HTR-8/SVneo (cell line): Measurements from ENCODE around the gene GRK1.
"Not testable (repeated sequence)": the region's sequence is repeated elsewhere in the genome, so short reads cannot be mapped to it uniquely, and the experiment has no call there.

Source experiments
- DNase-seq: peaks from one replicate; pipeline ENCODE4 v3.0.0; 2011; ENCODE audit warnings: low spot score, mixed read lengths; ENCODE audit not compliant: insufficient read length
- FAIRE-seq: peaks from 2 replicates; lab custom pipeline; 2011; peaks lifted over from hg19 to GRCh38; lab: Jason Lieb, UNC

The GRK1 gene

GRCh38 chr13:113751491-113751890 lies 84.5 kb downstream of the GRK1 start:
- no peak for DNase-seq
- FAIRE-seq: no peak

GRCh38 chr13:113752211-113752986 lies 85.4 kb downstream of the GRK1 start:
- FAIRE-seq, DNase-seq: not testable (repeated sequence)

DNA sequence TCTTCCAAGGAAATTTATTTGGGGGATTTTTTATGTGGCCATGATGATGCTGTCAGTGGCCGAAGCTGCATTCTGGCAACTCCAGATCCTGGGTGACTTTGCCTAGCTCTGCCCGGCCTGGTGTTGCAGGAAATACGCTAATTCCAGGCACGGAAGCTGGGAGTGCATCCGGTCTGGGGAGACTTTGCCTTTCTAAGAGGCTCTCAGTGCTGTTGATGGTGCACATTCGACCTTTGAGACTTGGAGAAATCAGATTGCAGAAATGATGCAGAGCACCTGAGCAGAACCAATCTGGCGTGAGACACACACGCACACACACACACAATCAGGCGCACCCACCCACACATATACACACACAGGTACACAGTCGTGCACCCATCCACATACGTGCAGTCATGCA lies 86.2 kb downstream of the GRK1 start:
- no peak for FAIRE-seq

GRCh38 chr13:113754242-113754641 lies 87.2 kb downstream of the GRK1 start:
- FAIRE-seq (no peak), DNase-seq (no peak)

More for the DNA sequence above, 86.2 kb downstream of the GRK1 start:
- no peak for DNase-seq

DNA sequence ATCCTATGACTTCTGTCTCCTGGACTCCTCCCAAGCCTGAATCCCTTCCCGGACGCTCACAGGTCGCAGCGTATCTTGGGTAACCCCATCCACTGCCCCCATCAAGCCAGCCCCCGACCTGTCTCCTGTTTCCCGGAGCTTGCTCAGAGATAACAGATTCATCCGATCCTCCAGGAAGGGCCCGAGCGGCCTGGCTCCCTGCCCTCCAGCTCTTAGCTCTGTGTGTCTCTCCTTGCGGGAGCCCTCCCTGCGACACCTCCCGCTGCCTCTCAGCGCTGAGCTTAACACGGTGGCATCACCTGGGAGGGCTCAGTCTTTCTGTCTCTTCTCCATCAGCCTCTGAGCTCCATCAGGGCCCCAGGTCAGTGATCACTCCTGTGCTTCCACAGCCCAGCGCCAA lies 87.7 kb downstream of the GRK1 start:
- FAIRE-seq (no peak), DNase-seq (no peak)

DNA sequence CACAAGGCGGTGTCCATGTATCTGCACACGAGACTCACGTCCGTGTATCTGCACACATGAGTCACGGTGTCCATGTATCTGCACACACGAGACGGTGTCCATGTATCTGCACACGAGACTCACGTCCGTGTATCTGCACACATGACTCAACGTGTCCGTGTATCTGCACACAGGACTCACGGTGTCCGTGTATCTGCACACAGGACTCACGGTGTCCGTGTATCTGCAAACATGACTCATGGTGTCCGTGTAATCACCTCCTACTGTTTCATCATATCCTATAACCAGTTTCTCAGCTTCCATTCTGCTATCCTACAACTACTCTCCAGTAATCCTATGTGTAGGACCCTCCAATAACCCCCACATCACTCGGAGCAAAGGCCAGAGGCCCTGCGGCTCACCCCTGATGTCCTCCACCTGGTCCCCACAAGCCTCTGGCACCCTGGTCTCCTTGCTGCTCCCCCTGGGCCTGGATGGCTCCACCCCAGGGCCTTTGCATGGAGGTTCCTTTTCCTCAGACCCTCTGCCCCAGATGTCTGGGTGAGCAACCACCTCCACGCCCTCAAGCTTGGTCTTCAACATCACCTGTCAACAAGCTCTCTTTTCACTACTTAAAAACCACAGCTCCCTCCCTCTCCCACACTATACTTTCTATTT lies 89.5 kb downstream of the GRK1 start:
- DNase-seq (no peak), FAIRE-seq (peak; percentile 79)

DNA sequence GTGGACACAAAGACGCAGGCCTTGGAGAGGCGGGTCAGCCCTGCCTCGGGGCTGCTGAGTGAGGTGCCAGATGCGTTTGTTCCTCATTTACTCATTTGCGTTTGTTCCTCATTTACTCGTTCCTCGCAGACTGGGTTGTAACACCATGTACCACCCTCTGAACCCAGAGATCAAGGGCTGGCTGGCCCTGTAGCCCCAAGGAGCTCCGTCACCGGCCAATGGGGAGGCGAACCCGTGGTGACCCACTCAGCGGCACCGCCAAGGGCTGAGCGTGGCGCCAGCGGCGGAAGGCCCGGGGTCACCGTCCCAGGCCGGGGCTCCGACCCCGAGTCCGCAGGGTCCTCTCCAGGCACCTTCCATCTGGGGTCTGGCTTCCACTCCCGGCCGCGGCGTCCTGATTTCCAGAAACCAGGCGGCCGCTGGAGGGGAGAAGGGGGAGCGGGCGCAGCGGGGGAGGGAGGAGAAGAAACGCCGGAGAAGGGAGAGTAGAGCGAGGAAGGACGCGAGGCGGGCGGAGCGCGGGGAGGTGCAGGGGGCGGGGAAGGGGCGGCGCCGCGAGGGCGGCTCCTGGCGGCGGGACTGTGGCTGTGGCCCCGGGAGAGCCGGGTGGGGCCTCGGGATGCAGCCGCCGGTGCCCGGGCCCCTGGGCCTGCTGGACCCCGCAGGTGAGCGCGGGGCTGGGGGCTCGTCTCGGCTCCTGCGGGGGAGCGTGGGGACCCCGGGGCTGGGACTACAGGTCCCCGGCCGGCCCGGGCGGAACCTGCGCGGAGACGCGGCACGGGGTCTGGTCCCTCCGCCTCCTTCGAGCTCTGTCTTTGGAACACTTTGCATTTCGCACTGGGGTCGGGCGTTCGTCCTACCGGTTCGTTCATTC lies 91.9 kb downstream of the GRK1 start, which contains the start of gene TMEM255B:
TSS of gene TMEM255B (plus strand) at position 576 of the 874 bp plus-strand sequence. CDS start at position 620, 44 bp downstream.
- DNase-seq (peak; percentile 75), FAIRE-seq (no peak)

DNA sequence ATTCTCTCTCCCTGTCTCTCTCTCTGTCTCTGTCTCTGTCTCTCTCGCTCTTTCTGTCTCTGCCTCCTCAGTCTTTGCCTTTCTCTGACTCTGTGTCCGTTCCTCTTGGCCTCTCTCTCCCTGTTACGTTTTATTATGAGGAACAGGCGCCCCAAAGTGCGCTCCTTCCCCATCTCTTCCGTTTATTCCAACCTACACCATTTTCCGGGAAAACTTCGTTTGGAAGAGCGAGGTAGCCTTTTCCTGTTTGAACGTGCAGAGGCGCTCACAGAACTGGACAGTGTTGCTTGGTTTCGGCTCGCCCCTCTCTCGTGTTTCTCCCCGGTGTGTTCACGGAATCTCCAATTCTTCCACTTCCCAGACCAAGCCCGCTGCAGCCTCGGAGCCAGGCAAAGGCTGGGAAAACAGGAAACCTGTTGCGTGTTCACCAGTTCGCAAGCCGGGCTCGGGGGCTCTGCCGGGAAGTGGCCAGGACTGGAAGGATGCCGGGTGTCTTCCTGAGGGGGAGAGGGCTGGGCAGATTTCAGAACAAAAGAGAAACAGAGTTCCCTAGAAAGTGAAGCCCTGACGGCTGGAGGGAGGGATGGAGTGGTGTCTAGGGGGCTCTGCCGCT lies 92.6 kb downstream of the GRK1 start:
- no peak for FAIRE-seq
- DNase-seq: peak; percentile 22

DNA sequence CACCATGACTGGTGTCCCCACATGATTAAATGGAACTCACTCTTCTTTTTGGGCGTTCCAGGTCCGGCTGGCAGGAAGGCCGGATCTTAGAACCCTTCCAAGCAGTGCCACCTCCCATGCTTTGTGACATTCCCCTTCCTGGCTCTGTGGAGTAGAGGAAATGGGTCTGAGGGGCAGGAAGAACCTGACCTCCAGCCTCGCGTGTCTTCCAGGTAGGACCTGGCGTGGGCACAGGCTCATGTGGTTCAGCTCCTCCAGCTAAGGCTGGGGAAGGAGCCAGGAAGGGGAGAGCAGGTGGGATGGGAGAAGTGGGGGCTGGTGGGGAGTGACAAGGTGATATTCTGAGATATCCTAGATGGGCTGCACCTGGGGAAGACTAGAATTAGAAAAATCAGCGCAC lies 94.1 kb downstream of the GRK1 start:
- no peak for FAIRE-seq

DNA sequence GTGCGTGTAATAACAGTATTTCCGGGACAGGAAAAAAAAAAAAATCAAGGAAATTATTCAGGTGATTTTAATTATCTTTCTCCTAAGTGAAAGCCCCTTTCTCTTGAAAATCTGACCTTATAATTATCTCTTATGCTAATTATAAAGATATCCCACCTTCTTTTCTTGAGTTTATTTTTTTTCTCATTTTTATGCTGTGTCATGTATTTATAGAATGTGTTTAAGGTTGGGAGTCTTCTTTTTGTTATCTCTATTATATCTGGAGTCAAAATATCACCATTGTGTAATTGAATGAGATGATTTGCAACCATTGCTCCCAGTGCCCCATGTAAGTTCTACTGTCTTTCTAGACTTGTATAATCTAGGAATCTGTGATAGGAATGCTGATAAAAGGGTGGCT lies 95.1 kb downstream of the GRK1 start:
- DNase-seq: no peak
- no peak for FAIRE-seq

More for the DNA sequence above, 94.1 kb downstream of the GRK1 start:
- DNase-seq: no peak

- FAIRE-seq (no peak), DNase-seq (no peak)
These were observed 95.5 kb downstream of the GRK1 start for GRCh38 chr13:113762538-113762937.

GRCh38 chr13:113763254-113763653 lies 96.2 kb downstream of the GRK1 start:
- no peak for FAIRE-seq

GRCh38 chr13:113763961-113764792 lies 97.2 kb downstream of the GRK1 start:
- no peak for DNase-seq
- no peak for FAIRE-seq

More at GRCh38 chr13:113763254-113763653, 96.2 kb downstream of the GRK1 start:
- DNase-seq: no peak

- DNase-seq (no peak), FAIRE-seq (no peak)
These were observed 98.0 kb downstream of the GRK1 start for GRCh38 chr13:113764793-113765563.

GRCh38 chr13:113765564-113765910 lies 98.5 kb downstream of the GRK1 start:
- FAIRE-seq (no peak), DNase-seq (no peak)

DNA sequence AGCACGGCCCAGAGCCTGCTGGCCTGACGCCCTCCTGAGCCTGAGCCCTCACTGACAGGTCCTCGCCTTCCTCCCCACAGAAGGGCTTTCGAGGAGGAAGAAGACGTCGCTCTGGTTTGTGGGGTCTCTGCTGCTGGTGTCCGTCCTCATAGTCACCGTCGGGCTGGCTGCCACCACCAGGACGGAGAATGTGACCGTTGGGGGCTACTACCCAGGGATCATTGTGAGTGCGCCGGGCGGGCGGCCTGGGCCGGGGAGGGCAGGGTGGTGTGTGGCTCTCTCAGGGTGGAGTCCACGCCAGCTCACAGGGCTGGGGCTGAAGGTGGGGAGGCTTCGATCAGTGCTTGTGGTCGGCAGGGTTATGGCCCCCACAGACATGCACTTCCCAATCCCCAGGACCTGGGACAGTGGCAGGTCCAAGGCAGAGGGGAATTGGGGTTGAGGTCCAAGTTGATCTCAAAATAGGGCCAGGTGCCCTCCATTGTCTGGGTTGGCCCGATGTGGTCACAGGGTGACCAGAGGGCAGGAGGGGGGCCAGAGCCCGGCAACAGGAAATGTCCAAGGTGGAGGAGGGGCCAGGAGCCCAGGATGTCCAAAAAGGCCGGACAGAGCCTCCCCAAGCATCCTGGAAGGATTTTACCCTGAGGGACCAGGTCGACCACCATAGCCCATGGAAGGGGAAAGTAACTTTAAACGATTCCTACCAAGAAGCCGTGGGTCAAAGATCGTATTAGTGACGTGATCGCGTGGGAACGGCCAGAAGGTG lies 99.2 kb downstream of the GRK1 start:
- FAIRE-seq (no peak), DNase-seq (no peak)

DNA sequence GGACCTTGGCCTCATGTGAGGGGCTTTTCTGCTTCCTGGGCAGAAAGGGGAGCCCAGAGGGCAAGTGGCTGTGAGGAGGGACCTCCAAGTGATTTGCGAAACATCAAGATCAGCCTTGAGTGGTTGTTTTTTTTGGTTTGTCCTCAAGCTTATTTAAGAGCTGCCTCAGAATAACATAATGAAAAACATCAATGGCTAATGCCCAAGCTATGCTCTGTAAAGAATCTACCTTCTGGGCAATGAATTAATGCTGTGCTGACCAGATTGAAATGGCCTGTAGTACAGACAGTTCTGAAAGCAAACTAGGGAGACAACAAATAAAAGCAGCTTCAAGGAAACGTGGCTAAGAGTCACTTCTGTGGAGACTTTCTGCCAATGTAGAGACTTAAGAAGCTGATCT lies 100.3 kb downstream of the GRK1 start:
- no peak for FAIRE-seq
- DNase-seq: no peak
